NCI-H524 treated with DMSO at 0.1 percent for 48 hours (cell line): ENCODE measurements around the gene IRF2.

ENCODE experiments used
- DNase-seq: peaks from one replicate; lab custom pipeline; 2025; lab: John Stamatoyannopoulos, UW

Gene IRF2

DNA sequence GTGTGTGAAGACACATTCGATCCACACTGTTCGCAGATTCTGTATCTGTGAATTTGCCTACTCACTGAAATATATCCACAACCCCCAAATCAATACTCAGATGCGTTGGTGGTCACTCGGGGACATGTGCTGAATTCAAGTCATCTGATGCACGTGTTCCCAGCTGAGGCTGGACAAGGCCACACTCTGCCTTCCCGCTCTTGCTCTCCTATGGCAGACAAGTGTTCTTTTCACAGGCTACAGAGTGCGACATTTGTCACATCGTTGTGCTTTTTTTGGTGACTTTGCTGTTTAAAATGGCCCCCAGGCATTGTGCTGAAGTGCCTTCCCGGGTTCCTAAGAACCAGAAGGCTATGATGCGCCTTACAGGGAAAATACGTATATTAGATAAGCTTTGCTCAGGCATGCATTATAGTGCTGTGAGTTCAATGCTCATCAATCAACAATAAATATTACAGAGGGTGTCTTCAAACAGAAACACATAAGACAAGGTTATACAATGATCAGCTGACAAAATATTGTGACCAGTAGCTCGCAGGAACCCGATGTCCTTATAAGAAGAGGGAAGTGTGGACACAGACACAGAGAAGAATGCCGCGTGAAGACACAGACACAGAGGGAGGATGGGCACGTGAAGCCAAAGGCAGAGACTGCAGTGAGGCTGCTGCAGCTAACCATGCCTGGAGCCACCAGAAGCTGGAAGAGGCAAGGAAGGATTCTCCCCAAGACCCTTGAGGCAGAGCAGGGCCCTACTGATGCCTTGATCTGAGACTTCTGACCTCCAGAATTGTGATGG is 42.0 kb downstream of the IRF2 start:
- DNase-seq: no peak

DNA sequence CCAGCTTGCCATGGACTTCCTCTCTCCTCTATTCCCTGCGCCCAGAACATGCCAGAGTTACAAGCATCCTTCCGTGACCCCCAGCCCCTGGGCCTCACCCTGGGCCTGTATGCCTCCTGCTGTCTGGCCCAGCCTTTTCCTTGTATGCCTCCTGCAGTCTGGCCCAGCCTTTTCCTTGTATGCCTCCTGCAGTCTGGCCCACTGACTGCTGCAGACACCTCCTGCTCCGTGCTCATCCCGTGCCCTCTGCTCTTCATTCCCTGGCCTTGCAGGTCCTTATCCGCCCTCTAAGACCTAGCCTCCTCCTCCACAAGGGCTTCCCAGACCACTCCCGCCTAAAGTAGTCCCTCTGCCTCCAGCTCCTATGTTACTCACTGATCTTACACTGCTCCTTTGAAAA is 44.2 kb downstream of the IRF2 start:
- DNase-seq: no peak

DNA sequence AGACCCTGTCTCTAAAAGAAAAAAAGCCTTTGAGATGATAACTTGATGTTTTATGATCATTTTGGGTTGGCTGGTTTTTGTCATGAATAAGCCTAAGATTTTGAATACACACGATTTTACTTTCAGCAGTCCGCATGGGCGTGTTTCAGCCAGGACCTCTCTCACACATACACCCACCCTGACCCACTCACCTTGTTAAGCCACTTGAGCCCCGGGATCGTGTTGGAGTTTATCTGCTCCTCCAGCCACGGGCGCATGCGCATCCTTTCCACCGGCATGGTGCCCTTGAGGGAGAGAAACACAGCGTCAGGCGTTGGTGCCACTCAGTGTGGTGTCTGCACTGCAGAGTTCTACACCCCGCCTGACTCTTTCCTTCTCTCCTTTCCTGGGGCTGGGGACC is 45.6 kb downstream of the IRF2 start:
- DNase-seq: no peak

DNA sequence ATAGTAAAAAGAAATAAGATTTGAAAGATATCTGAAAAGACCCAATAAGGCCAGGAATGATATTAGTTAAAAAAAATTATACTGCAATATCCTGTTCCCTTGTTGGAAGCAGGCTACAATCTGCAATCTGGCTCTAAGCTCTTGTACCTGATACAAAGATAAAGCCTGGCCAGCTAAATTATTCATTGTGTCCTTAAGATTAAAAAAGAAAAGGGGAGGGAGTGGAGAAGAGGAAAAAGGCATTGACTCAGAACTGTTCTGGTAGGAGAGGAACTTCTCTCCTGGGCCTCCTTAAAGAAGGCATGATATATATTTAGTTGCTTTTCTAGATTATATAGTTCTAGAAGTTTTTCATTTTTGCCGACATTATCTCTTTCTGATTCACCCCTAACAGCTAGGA is 46.7 kb downstream of the IRF2 start:
- no peak for DNase-seq

DNA sequence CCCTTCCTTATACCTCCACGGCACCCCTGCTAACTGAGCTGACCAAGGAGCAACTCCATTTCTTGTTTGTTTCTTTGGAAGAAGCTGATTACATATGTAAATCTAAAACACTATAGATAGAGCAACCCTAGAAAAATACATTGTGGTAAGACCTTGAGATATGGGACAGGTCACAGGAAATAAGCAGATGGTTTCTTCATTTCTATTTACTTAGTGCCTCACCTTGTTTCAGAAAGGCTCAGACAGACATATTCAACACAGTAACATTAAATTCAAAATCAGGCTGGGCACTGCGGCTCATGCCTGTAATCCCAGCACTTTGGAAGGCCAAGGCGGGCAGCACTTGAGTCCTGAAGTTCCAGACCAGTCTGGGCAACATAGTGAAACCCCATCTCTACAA is 47.3 kb downstream of the IRF2 start:
- DNase-seq: no peak

DNA sequence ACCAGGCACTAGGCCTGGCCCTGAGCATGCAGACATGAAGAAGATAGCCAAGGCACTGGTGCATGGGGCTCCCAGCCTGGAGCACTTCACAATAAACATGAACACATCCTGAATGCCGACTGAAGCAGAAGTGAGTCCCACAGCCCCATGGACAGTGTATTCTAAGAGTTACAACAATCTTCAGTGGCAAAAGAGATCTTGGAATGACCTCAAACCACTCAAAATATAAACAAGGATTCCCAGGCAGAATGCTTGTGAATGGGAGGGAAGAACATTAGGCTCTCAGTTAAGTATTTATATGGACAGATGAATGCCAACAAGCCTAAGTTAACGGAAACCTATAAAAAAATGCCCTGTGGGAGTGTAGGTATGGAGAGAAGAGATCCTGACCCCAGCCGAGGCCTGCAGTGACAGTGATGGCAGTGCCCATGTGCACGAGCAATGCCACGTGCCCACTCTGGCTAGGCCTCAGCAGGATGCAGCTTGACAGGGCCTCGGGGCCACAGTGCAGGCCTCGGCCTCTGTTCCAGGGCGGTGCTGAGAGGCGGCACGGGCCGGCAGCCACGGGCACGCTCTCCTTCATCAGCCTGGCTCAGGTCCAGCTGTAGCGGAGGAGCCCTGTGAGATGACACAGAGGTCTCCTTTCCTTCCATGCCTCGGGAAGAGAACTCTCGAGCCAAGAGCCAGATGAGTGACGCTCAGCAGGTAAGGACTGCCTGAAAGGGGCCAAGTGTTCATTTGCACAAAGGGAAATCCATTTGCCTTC is 49.2 kb downstream of the IRF2 start:
- DNase-seq: no peak

DNA sequence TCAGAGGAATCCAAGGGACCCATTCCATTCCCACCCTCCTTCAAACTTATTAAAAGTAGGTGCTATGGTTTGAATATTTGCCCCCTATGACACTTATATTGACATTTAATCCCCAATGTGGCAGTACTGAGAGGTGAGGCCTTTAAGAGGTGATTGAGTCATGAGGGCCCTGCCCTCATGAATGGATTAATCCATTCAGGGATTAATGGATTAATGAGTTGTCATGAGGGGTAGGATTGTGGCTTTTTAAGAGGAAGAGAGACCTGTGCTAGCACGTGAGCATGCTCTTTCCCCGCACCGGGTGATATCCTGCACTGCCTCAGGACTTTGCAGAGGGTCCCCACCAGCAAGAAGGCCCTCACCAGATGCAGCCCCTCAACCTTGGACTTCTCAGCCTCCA is 50.1 kb downstream of the IRF2 start:
- peak; percentile 2 for DNase-seq

DNA sequence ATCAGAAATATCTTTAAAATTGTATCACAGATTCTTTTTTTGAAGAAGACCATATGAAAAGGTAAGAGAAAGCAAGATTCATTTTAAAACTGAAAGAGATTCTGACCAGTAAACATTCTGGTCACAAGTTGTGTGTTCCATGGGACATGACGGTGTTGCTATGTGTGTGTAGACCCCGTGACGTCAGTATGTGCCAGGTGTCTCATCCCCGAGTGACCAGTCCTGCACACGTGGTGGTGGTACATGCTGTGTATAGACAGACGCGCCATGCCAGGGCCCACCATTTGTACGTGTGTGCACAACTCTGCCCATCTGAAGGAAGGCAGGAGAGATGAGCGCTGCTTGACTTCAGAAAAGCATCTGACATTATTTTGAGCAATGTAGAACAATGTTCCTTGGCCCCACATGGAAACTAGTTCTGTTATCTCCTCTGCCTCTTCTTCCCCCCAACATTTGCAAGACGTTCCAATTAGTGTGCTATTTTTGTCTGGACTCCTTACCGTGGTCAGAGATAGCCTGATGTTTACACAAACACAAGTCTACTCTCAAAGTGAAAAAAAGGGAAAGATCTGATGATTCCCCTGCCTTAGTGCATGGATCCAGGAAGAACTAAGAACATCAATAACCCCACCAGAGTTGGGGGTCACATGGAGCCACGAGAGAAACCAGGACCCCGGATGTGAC is 51.2 kb downstream of the IRF2 start:
- DNase-seq: no peak

DNA sequence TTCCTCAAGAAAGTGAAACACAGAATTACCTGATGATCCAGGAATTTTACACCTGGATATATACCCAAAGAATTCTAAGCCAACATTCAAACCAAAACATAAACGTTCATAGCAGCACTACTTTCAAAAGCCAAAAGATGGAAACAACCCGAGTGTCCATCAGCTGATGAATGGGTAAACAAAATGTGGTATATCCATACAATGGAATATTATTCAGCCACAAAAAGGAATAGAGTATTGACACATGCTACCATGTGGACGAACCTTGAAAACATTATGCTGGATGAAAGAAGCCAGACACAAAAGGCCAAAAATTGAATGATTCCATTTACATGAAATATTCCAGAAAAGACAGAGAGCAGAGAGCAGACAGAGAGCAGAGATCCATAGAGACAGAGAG is 52.0 kb downstream of the IRF2 start:
- no peak for DNase-seq

DNA sequence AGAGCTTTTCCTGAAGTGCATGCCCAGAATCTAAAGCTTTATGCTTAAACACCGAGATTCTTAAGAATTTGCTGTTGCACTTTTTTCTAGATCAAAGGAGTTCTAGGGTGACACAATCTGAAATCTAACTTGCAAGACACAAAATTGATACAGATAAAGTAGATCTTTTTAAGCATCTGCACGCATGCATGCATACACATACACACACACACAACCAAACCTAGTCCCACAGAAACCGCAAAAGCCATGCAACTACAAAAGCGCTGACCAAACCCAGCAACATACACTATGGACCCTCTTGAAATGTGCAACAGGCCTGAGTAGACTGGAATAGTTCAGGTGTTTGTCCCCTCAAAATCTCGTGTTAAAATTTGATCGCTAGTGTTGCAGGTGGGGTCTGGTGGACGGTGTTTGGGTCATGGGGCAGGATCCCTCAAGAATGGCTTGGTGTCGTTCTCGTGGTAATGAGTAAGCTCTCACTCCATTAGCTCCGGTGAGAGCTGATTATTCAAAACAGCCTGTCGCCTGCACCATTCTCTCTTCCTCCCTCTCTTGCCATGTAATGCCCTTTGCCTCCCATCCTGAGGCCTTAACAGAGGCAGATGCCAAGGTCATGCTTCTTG is 52.7 kb downstream of the IRF2 start:
- no peak for DNase-seq

DNA sequence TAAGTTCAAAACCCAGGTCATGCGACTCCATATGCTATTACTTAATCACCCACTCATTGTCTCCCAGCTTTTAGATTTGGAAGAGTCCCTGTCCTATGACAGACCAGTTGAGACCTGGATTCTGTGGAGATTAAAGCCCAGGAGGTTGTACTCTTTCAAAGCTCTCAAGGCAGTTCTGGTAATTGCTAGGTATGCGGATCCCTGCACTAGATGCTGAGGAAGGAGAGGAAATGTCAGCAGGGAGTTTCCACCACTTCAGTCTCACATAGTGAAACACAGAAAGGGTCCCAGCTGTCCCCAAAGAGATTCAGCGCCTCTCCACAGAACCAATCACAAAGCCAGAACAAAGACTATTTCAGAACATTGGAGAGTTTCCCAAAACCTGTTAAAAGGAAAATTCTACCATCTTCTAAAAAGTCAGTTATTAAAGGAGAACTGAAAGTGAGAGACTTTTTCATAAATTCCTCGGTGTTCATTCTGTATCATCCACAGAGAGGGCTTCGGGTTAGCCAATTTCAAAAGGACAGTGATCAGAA is 53.4 kb downstream of the IRF2 start:
- DNase-seq: no peak

DNA sequence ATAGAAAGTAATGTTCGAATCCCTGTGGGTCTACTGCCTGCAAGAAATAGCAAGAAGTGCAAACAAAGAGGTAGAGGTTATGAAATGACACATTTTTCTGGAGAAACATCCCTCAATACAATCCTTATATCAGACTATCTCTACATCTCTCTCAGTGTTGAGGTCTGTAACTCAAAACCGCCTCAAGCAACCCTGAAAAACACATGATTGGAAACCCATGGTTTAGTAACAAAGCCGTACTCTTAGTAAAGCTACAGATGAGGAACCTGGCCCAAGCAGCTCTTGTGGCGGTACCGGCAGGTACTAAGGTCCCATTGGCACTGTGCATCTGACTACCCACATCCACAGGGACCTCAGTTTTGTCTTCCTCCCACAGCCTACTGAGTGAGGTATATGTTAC is 53.9 kb downstream of the IRF2 start:
- DNase-seq: no peak

DNA sequence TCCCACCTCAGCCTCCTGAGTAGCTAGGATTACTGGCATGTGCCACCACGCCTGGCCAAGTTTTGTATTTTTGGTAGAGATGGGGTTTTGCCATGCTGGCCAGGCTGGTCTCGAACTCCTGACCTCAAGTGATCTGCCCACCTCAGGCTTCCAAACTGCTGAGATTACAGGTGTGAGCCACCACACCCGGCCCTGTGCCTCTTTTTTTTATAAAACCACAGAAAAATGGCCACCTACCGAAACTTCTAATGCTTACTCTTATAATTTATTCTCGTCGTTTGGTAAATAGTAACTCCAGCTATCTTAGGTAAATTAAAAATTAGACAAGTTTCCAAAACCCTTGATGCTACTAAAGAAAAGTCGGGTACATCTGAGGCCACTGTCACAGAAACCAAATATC is 54.4 kb downstream of the IRF2 start:
- DNase-seq: no peak

DNA sequence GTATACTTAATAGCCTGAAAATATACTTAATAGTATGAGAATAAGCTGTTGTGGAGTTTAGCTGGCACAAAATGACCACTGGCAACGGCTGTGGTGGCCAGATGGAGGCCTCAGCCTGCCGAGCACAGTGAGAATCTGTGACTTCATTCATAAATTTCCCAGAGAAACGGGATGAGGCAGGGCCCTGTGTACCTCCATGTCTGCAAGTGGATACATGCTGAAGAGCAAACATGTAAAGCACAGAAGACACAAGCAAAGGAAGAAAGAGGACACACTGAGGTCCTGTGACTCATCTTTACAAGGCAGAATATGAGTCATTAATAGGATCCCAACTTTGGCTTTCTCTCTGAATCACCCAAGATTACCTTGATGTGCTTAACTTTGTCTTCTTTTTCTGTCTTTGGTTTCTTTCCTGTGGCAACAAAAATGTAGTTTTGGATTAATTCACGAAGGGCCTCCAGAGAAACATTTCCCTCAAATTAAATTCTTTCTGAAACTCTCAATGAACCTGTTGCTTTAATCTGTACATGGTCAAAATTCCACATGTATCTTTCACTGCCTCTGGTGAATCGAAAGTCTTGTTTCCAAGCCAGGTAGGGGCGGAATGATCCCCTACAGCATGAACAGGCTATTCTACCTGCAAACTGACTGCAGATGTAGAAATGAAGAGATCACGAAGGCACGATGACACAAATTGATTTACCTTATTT is 56.4 kb downstream of the IRF2 start:
- DNase-seq: no peak

DNA sequence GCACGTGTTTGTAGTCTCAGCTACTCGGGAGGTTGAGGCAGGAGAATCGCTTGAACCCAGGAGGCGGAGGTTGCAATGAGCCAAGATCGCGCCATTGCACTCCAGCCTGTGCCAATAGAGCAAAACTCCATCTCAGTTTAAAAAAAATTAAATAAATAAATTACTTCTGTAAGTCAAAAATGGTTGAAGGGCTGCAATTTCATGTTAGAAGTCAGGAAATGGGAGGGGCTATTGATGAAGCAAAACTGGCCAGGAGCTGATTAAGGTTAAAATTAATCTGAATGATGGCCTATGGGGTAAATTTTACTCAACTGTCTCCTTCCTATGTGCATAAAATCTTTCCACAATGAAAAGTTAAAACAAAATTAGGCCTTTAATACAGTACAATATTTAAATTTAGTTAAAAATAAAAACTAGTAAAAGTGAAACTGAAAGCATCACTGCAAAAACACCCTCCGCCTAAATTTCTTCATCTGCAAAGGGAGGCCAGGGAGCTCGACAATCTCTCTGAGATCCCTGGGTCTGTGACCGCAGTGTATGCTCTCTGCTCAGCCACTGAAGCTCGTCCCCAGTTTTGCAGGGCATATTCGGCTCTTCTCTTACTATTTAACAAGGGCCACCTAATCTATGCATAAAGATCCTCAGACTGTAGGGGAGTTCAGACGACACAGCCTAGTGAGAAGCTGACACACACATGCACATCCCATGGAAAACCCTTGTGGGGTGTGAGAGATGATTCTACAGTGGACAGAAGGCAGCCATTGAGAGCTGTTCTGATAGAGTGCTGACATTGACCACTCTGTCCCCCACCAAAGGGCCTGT is 57.2 kb downstream of the IRF2 start:
- no peak for DNase-seq

DNA sequence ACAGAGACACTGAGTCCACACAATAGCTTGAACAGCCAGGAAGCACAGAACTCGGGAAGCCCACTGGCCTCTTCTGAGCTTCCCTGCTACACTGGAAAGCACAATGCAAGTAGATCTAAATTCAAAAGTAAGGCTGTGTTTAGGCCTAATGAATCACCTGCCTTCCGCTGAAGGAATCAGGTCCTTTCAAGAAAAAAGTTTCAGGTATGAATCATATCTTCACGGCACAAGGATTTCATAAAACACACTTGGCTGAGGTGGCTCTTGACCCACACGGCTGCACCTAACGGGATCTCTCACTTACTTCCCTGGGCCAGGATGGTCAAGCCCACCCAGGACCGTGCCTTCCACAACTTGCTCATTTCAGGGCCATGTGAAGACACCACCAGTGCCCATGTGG is 59.3 kb downstream of the IRF2 start:
- no peak for DNase-seq

DNA sequence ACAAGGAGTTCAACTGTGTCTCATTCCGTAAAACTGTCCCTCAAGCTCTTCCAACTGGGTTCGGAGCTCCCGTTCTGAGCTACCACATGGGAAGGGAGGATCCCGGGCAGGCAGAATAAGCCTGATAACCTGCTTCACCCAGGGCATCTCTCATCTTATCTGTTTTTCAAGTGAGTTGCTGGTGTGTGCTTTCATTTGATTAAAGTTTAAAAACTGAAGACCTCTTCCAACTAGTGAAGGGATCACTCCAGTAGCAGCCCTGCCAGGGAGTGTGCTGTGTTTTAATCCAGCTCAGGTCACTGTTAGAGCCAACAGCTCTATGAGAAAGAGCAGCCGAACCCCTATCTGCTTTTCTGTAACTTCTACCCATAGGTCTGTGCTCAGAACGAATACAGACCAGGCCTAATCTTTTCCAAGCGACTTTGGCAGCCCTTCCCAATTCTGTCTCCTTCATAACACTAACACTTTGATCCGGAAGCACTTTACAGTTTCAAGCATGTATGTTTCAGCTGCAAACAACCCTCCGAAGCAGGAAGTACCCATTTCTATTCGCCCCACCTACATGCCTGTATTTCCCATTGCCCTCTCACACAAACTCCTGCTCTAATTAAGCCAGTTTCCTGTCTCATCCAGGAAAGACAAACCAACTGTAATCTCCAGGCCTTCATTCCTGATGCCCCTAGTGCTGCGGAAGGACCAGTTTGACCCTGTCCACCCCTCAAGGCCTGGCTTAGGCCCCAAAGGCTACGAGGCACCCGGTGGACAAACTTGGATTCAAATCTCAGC is 60.9 kb downstream of the IRF2 start:
- DNase-seq: no peak

DNA sequence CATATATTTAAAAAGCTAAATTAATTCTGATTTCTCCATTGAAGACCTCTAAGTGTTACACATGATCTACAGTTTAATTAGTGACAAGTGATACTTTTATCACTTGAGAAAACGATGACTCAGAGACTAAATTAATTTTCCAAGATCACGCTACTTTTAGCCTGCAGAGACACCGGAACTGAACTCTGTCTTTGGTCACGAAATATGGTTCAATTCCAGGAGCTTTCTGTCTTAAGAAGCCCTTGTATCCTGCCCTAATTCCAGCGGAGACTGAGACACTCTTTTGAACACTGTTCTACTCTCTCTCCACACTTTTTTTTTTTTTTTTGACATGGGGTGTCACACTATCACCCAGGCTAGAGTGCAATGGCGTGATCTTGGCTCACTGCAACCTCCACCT is 63.6 kb downstream of the IRF2 start:
- no peak for DNase-seq

DNA sequence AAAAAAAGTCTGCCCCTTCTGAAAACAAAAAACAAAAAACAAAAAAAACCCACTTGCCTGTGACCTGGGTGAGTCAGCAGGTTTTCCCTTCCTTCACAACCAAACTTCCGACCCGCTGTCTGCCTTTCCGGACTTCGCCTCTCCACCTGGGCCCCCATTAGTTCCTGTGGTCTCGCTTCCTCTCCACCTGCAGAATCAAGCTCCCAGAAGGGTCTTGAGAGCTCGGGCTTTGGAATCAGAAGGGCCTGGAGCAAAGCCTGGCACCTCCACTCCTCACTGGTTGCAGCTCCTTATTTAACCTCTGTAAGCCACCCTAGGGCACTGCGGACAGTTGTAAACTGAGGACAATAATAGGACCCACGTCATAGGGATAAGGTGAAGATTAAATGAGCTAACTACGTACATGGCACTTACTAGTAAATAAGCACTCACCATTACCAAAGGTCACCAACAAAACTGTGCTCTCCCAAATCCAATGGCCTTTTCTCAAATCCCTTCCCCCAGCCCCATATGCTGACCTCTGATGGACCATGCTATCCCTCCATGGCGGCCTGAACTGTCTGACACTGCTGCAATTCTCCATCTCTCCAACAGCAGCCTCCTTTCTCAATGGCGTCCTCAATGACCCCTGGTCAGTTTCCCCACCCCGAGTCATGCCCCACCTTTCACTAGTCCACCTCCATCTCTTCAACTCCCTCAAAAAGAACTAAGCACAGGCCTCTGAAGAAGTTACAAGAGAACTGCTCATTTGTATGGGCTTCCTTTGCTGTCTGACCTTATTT is 64.2 kb downstream of the IRF2 start:
- no peak for DNase-seq
